SK-N-SH (cell line): Measurements from ENCODE around the gene USP14. TPM values are rescaled to one million over a fixed set of nuclear protein-coding genes. Genes with fewer than 3 reads are reported as not detected.

Experiments
- CTCF ChIA-PET: fragments of 300-600, 350-600 bp; formaldehyde crosslinking; extraction: SDS; loops from one replicate; lab custom pipeline; 2021; lab: Yijun Ruan, JAX
- POLR2A ChIA-PET: fragments of 350-600 bp; sonication (Branson Sonifier 250); formaldehyde crosslinking; extraction: SDS; loops from one replicate; lab custom pipeline; 2020; ENCODE audit warnings: antibody characterized with exemption, inconsistent platforms; lab: Yijun Ruan, JAX
- DNase-seq: peaks from one replicate; pipeline ENCODE4 v3.0.0; 2012
- H2AFZ ChIP-seq: fragments of 200-600 bp; sonication (generic); 2 replicates; pipeline ENCODE4 v1.8.1; 2016; ENCODE audit warnings: antibody characterized with exemption, mild to moderate bottlenecking, low read depth
- H3F3A ChIP-seq: fragments of 200-600 bp; sonication (generic); replicated peaks from 2 replicates; pipeline ENCODE3; 2016; ENCODE audit warnings: antibody characterized with exemption, mild to moderate bottlenecking; ENCODE audit not compliant: insufficient read depth
- H3K27ac ChIP-seq, 2 experiments: fragments of 200-500 bp in 1 of 2; fragments of 200-600 bp in 1 of 2; sonication (Bioruptor generic) in 1 of 2; sonication (generic), shearing (Covaris generic) in 1 of 2; 2 replicates each; pipeline versions ENCODE4 v1.5.1 to v1.6.1; 2014 to 2016; ENCODE audit warnings: low read depth in 2 of 2, inconsistent platforms in 1 of 2, low read length in 1 of 2, mild to moderate bottlenecking in 1 of 2, mixed read lengths in 1 of 2
- H3K27me3 ChIP-seq: fragments of 200-600 bp; sonication (generic), shearing (Covaris generic); 2 replicates; pipeline ENCODE4 v1.6.1; 2016; ENCODE audit warnings: mixed run types; ENCODE audit not compliant: insufficient read depth
- H3K36me3 ChIP-seq, 2 experiments: fragments of 200-500 bp in 1 of 2; fragments of 200-600 bp in 1 of 2; sonication (Bioruptor generic) in 1 of 2; sonication (generic) in 1 of 2; replicated peaks in 1 of 2; 2 replicates each; pipeline versions ENCODE3 to v1.5.1; 2014 to 2016; ENCODE audit warnings: low read length in 1 of 2, mild to moderate bottlenecking in 1 of 2; ENCODE audit not compliant: insufficient read depth in 2 of 2, control insufficient read depth in 1 of 2
- H3K4me1 ChIP-seq, 2 experiments: fragments of 200-500 bp in 1 of 2; fragments of 200-600 bp in 1 of 2; sonication (Bioruptor generic) in 1 of 2; sonication (generic), shearing (Covaris generic) in 1 of 2; 2 replicates each; pipeline versions ENCODE4 v1.5.1 to v1.6.1; 2014 to 2016; ENCODE audit warnings: low read depth in 1 of 2, low read length in 1 of 2, mixed run types in 1 of 2; ENCODE audit not compliant: insufficient read depth in 2 of 2, control insufficient read depth in 1 of 2
- H3K4me2 ChIP-seq: fragments of 200-600 bp; sonication (generic), shearing (Covaris generic); 2 replicates; pipeline ENCODE4 v1.6.1; 2017; ENCODE audit warnings: mixed run types
- H3K4me3 ChIP-seq, 2 experiments: fragments of 200-500 bp in 1 of 2; fragments of 200-600 bp in 1 of 2; sonication (Bioruptor generic) in 1 of 2; sonication (generic), shearing (Covaris generic) in 1 of 2; 2 replicates each; pipeline versions ENCODE4 v1.5.1 to v1.8.1; 2014 to 2016; ENCODE audit warnings: low read depth in 2 of 2, inconsistent platforms in 1 of 2, low read length in 1 of 2, mild to moderate bottlenecking in 1 of 2, mixed read lengths in 1 of 2, moderate library complexity in 1 of 2
- H3K79me2 ChIP-seq: fragments of 200-600 bp; sonication (generic); 2 replicates; pipeline ENCODE4 v1.8.1; 2017; ENCODE audit warnings: mild to moderate bottlenecking; ENCODE audit not compliant: insufficient read depth
- H3K9ac ChIP-seq: fragments of 200-600 bp; sonication (generic); 2 replicates; pipeline ENCODE4 v1.6.1; 2017; ENCODE audit warnings: mixed run types
- H3K9me2 ChIP-seq: fragments of 200-600 bp; sonication (generic); 2 replicates; pipeline ENCODE4 v1.6.1; 2017; ENCODE audit warnings: mixed run types
- H3K9me3 ChIP-seq: fragments of 200-600 bp; sonication (generic); 2 replicates; pipeline ENCODE4 v1.6.1; 2017; ENCODE audit warnings: mixed run types, mild to moderate bottlenecking, moderate library complexity
- H4K20me1 ChIP-seq: fragments of 200-600 bp; sonication (generic); 2 replicates; pipeline ENCODE4 v1.6.1; 2017; ENCODE audit warnings: mild to moderate bottlenecking, mixed run types; ENCODE audit not compliant: insufficient read depth
- EP300 ChIP-seq, 2 experiments: IDR thresholded peaks; 2 replicates each; pipeline versions ENCODE4 v1.4.0 to v1.6.1; 2012; ENCODE audit warnings: borderline replicate concordance in 1 of 2, low read depth in 1 of 2, low read length in 1 of 2
- FOSL2 ChIP-seq: IDR thresholded peaks from 2 replicates; pipeline ENCODE4 v1.4.0; 2012; ENCODE audit warnings: low read depth, mild to moderate bottlenecking, moderate library complexity, borderline replicate concordance
- FOXJ3 ChIP-seq: sonication (generic); formaldehyde crosslinking; IDR thresholded peaks from 2 replicates; pipeline ENCODE4 v1.5.1; 2020; ENCODE audit warnings: mild to moderate bottlenecking, missing genetic modification reagents
- FOXM1 ChIP-seq: IDR thresholded peaks from 2 replicates; pipeline ENCODE4 v1.4.0; 2012; ENCODE audit warnings: low read depth, mild to moderate bottlenecking
- GATA2 ChIP-seq: sonication (generic); formaldehyde crosslinking; IDR thresholded peaks from 2 replicates; pipeline ENCODE4 v1.5.0; 2020; ENCODE audit warnings: mild to moderate bottlenecking, missing genetic modification reagents
- JUND ChIP-seq: IDR thresholded peaks from 2 replicates; pipeline ENCODE4 v1.4.0; 2012
- RAD21 ChIP-seq: IDR thresholded peaks from 2 replicates; pipeline ENCODE4 v1.6.1; 2012; ENCODE audit warnings: mild to moderate bottlenecking, low read length
- SMC3 ChIP-seq: IDR thresholded peaks from 2 replicates; pipeline ENCODE4 v1.6.1; 2012; ENCODE audit warnings: low read depth, low read length, improper control_type of control experiment
- TAF1 ChIP-seq: IDR thresholded peaks from 2 replicates; pipeline ENCODE4 v1.6.1; 2012; ENCODE audit warnings: low read depth, mild to moderate bottlenecking, low read length, moderate library complexity, borderline replicate concordance
- TCF12 ChIP-seq: IDR thresholded peaks from 2 replicates; pipeline ENCODE4 v1.4.0; 2012
- YY1 ChIP-seq: IDR thresholded peaks from 2 replicates; pipeline ENCODE4 v1.4.0; 2012; ENCODE audit warnings: low read depth, mild to moderate bottlenecking
- WGBS: methylation state at CpG from one replicate; pipeline ENCODE4 v1.1.6; 2017; ENCODE audit warnings: low lambda C conversion rate; 5-methylcytosine and 5-hydroxymethylcytosine counted together
- polyA plus RNA-seq, 3 experiments: library from polyadenylated mRNA; depleted of rRNA; stranded (reverse); fragments of >200 nt; gene quantifications; 2 replicates each; pipeline ENCODE4 v1.2.3, GENCODE V29; 2012
- TF ChIP-seq, protein P1 (sequence below): IDR thresholded peaks from 2 replicates; pipeline ENCODE4 v1.6.1; 2012; ENCODE audit warnings: mild to moderate bottlenecking, low read depth, low read length, moderate library complexity
- TF ChIP-seq, protein P2 (sequence below): fragments of 200-600 bp; sonication (generic); IDR thresholded peaks from 2 replicates; pipeline ENCODE4 v1.6.1; 2017; ENCODE audit warnings: antibody characterized with exemption, mild to moderate bottlenecking, moderate library complexity
- TF ChIP-seq, protein P3 (sequence below): IDR thresholded peaks from 2 replicates; pipeline ENCODE4 v1.4.0; 2012; ENCODE audit warnings: low read depth, borderline replicate concordance
- TF ChIP-seq, protein P4 (sequence below): fragments of 150-350 bp; IDR thresholded peaks from 2 replicates; pipeline ENCODE4 v1.6.1; 2017; ENCODE audit warnings: antibody characterized with exemption, low read length, low read depth, borderline replicate concordance

USP14 gene
- polyA plus RNA-seq, 1 of the 3 experiments (the other 2 are of a cell fraction): 22.0 TPM

DNA sequence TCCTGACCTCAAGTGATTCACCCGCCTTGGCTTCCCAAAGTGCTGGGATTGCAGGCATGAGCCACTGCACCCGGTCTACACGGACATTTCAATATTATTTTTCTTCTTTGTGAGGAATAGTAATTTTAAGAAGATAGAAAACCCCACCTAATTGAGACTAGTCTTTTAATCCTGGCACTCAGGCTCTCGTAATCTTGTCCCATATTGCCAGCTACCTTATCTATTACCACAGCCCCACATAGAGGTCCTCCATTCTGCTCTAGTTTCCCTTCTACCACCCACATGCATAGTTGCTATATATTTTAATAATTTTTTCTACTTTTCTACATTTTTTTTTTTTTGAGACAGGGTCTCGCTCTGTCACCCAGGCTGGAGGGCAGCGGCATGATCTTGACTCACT is 9.5 kb upstream of the USP14 start:
- Histone ChIP-seq H3K9me2 (no peaks in the 10 kb centered on the region), H3K79me2 (no peaks in the 10 kb centered on the region), H3K27ac (no peak overlapping the region), H4K20me1 (no peaks in the 10 kb centered on the region), H3K27me3 (peaks cover 5% of the 10 kb centered on the region; the same call in 1 of the 2 replicates), H2AFZ (no peak overlapping the region), H3K4me3 (no peak overlapping the region), H3K9ac (no peak overlapping the region), H3K9me3 (no peaks in the 10 kb centered on the region), H3F3A (no peaks in the 10 kb centered on the region), H3K36me3 (no peaks in the 10 kb centered on the region), H3K4me2 (no peak overlapping the region), H3K4me1 (no peaks in the 10 kb centered on the region)
- CTCF ChIA-PET: no interaction called here
- DNase-seq: no peak
- WGBS: 42% methylated on average over 6 of the region's 6 CpGs
- POLR2A ChIA-PET: no interaction called here
- TF ChIP-seq TCF12 (no peak), JUND (no peak), FOXM1 (no peak), TAF1 (no peak), YY1 (no peak), RAD21 (no peak), GATA2 (no peak), EP300 (IDR thresholded peaks at IDR 0.05; ENCODE audit: borderline replicate concordance in 1 of 2, low read depth in 1 of 2, low read length in 1 of 2) (no peak), FOXJ3 (CRISPR knock-in tag) (no peak), SMC3 (no peak), FOSL2 (no peak)
- TF ChIP-seq, protein P1, sequence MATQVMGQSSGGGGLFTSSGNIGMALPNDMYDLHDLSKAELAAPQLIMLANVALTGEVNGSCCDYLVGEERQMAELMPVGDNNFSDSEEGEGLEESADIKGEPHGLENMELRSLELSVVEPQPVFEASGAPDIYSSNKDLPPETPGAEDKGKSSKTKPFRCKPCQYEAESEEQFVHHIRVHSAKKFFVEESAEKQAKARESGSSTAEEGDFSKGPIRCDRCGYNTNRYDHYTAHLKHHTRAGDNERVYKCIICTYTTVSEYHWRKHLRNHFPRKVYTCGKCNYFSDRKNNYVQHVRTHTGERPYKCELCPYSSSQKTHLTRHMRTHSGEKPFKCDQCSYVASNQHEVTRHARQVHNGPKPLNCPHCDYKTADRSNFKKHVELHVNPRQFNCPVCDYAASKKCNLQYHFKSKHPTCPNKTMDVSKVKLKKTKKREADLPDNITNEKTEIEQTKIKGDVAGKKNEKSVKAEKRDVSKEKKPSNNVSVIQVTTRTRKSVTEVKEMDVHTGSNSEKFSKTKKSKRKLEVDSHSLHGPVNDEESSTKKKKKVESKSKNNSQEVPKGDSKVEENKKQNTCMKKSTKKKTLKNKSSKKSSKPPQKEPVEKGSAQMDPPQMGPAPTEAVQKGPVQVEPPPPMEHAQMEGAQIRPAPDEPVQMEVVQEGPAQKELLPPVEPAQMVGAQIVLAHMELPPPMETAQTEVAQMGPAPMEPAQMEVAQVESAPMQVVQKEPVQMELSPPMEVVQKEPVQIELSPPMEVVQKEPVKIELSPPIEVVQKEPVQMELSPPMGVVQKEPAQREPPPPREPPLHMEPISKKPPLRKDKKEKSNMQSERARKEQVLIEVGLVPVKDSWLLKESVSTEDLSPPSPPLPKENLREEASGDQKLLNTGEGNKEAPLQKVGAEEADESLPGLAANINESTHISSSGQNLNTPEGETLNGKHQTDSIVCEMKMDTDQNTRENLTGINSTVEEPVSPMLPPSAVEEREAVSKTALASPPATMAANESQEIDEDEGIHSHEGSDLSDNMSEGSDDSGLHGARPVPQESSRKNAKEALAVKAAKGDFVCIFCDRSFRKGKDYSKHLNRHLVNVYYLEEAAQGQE: no peak
- TF ChIP-seq, protein P2, sequence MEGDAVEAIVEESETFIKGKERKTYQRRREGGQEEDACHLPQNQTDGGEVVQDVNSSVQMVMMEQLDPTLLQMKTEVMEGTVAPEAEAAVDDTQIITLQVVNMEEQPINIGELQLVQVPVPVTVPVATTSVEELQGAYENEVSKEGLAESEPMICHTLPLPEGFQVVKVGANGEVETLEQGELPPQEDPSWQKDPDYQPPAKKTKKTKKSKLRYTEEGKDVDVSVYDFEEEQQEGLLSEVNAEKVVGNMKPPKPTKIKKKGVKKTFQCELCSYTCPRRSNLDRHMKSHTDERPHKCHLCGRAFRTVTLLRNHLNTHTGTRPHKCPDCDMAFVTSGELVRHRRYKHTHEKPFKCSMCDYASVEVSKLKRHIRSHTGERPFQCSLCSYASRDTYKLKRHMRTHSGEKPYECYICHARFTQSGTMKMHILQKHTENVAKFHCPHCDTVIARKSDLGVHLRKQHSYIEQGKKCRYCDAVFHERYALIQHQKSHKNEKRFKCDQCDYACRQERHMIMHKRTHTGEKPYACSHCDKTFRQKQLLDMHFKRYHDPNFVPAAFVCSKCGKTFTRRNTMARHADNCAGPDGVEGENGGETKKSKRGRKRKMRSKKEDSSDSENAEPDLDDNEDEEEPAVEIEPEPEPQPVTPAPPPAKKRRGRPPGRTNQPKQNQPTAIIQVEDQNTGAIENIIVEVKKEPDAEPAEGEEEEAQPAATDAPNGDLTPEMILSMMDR: no peak
- TF ChIP-seq, protein P3, sequence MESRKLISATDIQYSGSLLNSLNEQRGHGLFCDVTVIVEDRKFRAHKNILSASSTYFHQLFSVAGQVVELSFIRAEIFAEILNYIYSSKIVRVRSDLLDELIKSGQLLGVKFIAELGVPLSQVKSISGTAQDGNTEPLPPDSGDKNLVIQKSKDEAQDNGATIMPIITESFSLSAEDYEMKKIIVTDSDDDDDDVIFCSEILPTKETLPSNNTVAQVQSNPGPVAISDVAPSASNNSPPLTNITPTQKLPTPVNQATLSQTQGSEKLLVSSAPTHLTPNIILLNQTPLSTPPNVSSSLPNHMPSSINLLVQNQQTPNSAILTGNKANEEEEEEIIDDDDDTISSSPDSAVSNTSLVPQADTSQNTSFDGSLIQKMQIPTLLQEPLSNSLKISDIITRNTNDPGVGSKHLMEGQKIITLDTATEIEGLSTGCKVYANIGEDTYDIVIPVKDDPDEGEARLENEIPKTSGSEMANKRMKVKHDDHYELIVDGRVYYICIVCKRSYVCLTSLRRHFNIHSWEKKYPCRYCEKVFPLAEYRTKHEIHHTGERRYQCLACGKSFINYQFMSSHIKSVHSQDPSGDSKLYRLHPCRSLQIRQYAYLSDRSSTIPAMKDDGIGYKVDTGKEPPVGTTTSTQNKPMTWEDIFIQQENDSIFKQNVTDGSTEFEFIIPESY: no peak
- TF ChIP-seq, protein P4, sequence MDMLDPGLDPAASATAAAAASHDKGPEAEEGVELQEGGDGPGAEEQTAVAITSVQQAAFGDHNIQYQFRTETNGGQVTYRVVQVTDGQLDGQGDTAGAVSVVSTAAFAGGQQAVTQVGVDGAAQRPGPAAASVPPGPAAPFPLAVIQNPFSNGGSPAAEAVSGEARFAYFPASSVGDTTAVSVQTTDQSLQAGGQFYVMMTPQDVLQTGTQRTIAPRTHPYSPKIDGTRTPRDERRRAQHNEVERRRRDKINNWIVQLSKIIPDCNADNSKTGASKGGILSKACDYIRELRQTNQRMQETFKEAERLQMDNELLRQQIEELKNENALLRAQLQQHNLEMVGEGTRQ: no peak
